Type B pancreatic cell (in vitro differentiated cells): ENCODE results near the gene MGAT5. TPM values are rescaled to one million over a fixed set of nuclear protein-coding genes. Genes with fewer than 3 reads are reported as not detected.

Experiments
- DNase-seq: peaks from one replicate; pipeline ENCODE4 v3.0.0; 2021; ENCODE audit warnings: mixed read lengths; ENCODE audit not compliant: unreplicated experiment; ENCODE audit errors: extremely low spot score
- H3K27ac Mint-ChIP-seq: 2 replicates; pipeline ENCODE4 v1.8.0; 2021; ENCODE audit warnings: mild to moderate bottlenecking, mixed read lengths
- H3K27me3 Mint-ChIP-seq: 2 replicates; pipeline ENCODE4 v1.8.0; 2021; ENCODE audit warnings: mixed read lengths
- H3K36me3 Mint-ChIP-seq: 2 replicates; pipeline ENCODE4 v1.8.0; 2021; ENCODE audit warnings: mixed read lengths
- H3K4me1 Mint-ChIP-seq: one replicate; pipeline ENCODE4 v1.8.0; 2021; ENCODE audit warnings: mixed read lengths; ENCODE audit not compliant: unreplicated experiment
- H3K4me3 Mint-ChIP-seq: 2 replicates; pipeline ENCODE4 v1.8.0; 2021; ENCODE audit warnings: mild to moderate bottlenecking, mixed read lengths
- H3K9me3 Mint-ChIP-seq: 2 replicates; pipeline ENCODE4 v1.8.0; 2021; ENCODE audit warnings: mixed read lengths
- CTCF ChIP-seq: fragments of 200-600 bp; sonication (generic); conservative IDR thresholded peaks from 2 replicates; pipeline ENCODE4 v1.5.0; 2021; ENCODE audit warnings: antibody characterized with exemption, mild to moderate bottlenecking
- total RNA-seq: library from RNA; stranded (reverse); gene quantifications from 2 replicates; pipeline ENCODE4 v1.2.1, GENCODE V29; 2021; ENCODE audit warnings: low replicate concordance

MGAT5 gene
- total RNA-seq, 1 donor from 2014 or later, result 37.2 TPM

- Mint-ChIP-seq H3K9me3 (no peaks in the 10 kb centered on the region), H3K27ac (no peak overlapping the region), H3K4me1 (peaks cover 12% of the 10 kb centered on the region), H3K4me3 (no peak overlapping the region), H3K27me3 (no peaks in the 10 kb centered on the region), H3K36me3 (peaks cover 14% of the 10 kb centered on the region)
- DNase-seq, result no peak
- TF ChIP-seq CTCF, result no peak
Observed at GRCh38 chr2:134254824-134255223, 952 bp downstream of the MGAT5 start.

- H3K27ac Mint-ChIP-seq, result no peak overlapping the region
- no peak overlapping the region for H3K4me3 Mint-ChIP-seq
- TF ChIP-seq CTCF, result no peak
- DNase-seq, result no peak
- no peaks in the 10 kb centered on the region for H3K9me3 Mint-ChIP-seq
- peaks cover 24% of the 10 kb centered on the region for H3K4me1 Mint-ChIP-seq
- H3K36me3 Mint-ChIP-seq, result peaks cover 14% of the 10 kb centered on the region
- H3K27me3 Mint-ChIP-seq, result no peaks in the 10 kb centered on the region
Observed at GRCh38 chr2:134256956-134257355, 3.1 kb downstream of the MGAT5 start.

- peaks cover 21% of the 10 kb centered on the region for H3K4me1 Mint-ChIP-seq
- DNase-seq, result no peak
- no peak overlapping the region for H3K27ac Mint-ChIP-seq
- no peak for TF ChIP-seq CTCF
- H3K9me3 Mint-ChIP-seq, result no peaks in the 10 kb centered on the region
- peaks cover 8% of the 10 kb centered on the region for H3K36me3 Mint-ChIP-seq
- H3K4me3 Mint-ChIP-seq, result no peak overlapping the region
- no peaks in the 10 kb centered on the region for H3K27me3 Mint-ChIP-seq
Observed at GRCh38 chr2:134257509-134257908, 3.6 kb downstream of the MGAT5 start.

- Mint-ChIP-seq H3K9me3 (no peaks in the 10 kb centered on the region), H3K4me3 (no peak overlapping the region), H3K36me3 (peaks cover 8% of the 10 kb centered on the region), H3K4me1 (peaks cover 21% of the 10 kb centered on the region), H3K27ac (no peak overlapping the region), H3K27me3 (no peaks in the 10 kb centered on the region)
- DNase-seq, result no peak
- TF ChIP-seq CTCF, result no peak
Observed at GRCh38 chr2:134257965-134258683, 4.3 kb downstream of the MGAT5 start.

GRCh38 chr2:134258684-134259388 lies 5.0 kb downstream of the MGAT5 start:
- Mint-ChIP-seq H3K27me3 (no peaks in the 10 kb centered on the region), H3K9me3 (no peaks in the 10 kb centered on the region), H3K4me1 (peaks cover 19% of the 10 kb centered on the region), H3K27ac (no peak overlapping the region), H3K36me3 (peaks cover 6% of the 10 kb centered on the region), H3K4me3 (no peak overlapping the region)
- TF ChIP-seq CTCF, result no peak
- no peak for DNase-seq
